ENCODE data around the gene RXYLT1.
A peak's percentile ranks its signal among the peaks of the same experiment; 100 is the strongest.
"Not testable (repeated sequence)": the region's sequence is repeated elsewhere in the genome, so short reads cannot be mapped to it uniquely, and the experiment has no call there.

Gene RXYLT1

GRCh38 chr12:63814146-63814772 is 34.5 kb downstream of the RXYLT1 start:
- H3K27me3 Mint-ChIP-seq, result peaks cover 16% of the 10 kb centered on the region
- H3K36me3 Mint-ChIP-seq (ENCODE audit: low read depth), result peaks cover 6% of the 10 kb centered on the region
- DNase-seq, result no peak
- H3K9me3 Mint-ChIP-seq, result no peaks in the 10 kb centered on the region
- peaks cover 23% of the 10 kb centered on the region for H3K4me1 Mint-ChIP-seq (ENCODE audit: low read depth)
- peak overlapping the region; percentile 71 for H3K27ac Mint-ChIP-seq
- no peak overlapping the region for H3K4me3 Mint-ChIP-seq

GRCh38 chr12:63815482-63815852 is 35.8 kb downstream of the RXYLT1 start:
- DNase-seq, result no peak
- no peaks in the 10 kb centered on the region for H3K36me3 Mint-ChIP-seq (ENCODE audit: low read depth)
- no peaks in the 10 kb centered on the region for H3K9me3 Mint-ChIP-seq
- no peak overlapping the region for H3K4me3 Mint-ChIP-seq
- H3K4me1 Mint-ChIP-seq (ENCODE audit: low read depth), result peaks cover 19% of the 10 kb centered on the region
- no peak overlapping the region for H3K27ac Mint-ChIP-seq
- H3K27me3 Mint-ChIP-seq, result peaks cover 25% of the 10 kb centered on the region

GRCh38 chr12:63816031-63816430 is 36.3 kb downstream of the RXYLT1 start:
- no peak for DNase-seq
- no peak overlapping the region for H3K4me3 Mint-ChIP-seq
- H3K4me1 Mint-ChIP-seq (ENCODE audit: low read depth), result peaks cover 19% of the 10 kb centered on the region
- peaks cover 29% of the 10 kb centered on the region for H3K27me3 Mint-ChIP-seq
- no peak overlapping the region for H3K27ac Mint-ChIP-seq
- H3K36me3 Mint-ChIP-seq (ENCODE audit: low read depth), result no peaks in the 10 kb centered on the region
- no peaks in the 10 kb centered on the region for H3K9me3 Mint-ChIP-seq

GRCh38 chr12:63820427-63820826 is 40.7 kb downstream of the RXYLT1 start:
- Mint-ChIP-seq H3K27ac (no peak overlapping the region), H3K4me3 (no peak overlapping the region), H3K9me3 (no peaks in the 10 kb centered on the region), H3K27me3 (peaks cover 56% of the 10 kb centered on the region), H3K4me1 (ENCODE audit: low read depth) (peaks cover 13% of the 10 kb centered on the region), H3K36me3 (ENCODE audit: low read depth) (no peaks in the 10 kb centered on the region)
- DNase-seq, result no peak

- H3K36me3 Mint-ChIP-seq (ENCODE audit: low read depth), result no peaks in the 10 kb centered on the region
- H3K27ac Mint-ChIP-seq, result no peak overlapping the region
- H3K4me1 Mint-ChIP-seq (ENCODE audit: low read depth), result peaks cover 6% of the 10 kb centered on the region
- H3K27me3 Mint-ChIP-seq, result peaks cover 53% of the 10 kb centered on the region
- H3K4me3 Mint-ChIP-seq, result peak overlapping the region; percentile 75
- no peak for DNase-seq
- no peaks in the 10 kb centered on the region for H3K9me3 Mint-ChIP-seq
Measured at GRCh38 chr12:63821781-63822251, 42.1 kb downstream of the RXYLT1 start.

- H3K36me3 Mint-ChIP-seq (ENCODE audit: low read depth), result no peaks in the 10 kb centered on the region
- H3K9me3 Mint-ChIP-seq, result no peaks in the 10 kb centered on the region
- peaks cover 48% of the 10 kb centered on the region for H3K27me3 Mint-ChIP-seq
- DNase-seq, result no peak
- peaks cover 6% of the 10 kb centered on the region for H3K4me1 Mint-ChIP-seq (ENCODE audit: low read depth)
- no peak overlapping the region for H3K4me3 Mint-ChIP-seq
- no peak overlapping the region for H3K27ac Mint-ChIP-seq
Measured at GRCh38 chr12:63822352-63822751, 42.6 kb downstream of the RXYLT1 start.

GRCh38 chr12:63823040-63823439 is 43.3 kb downstream of the RXYLT1 start:
- no peaks in the 10 kb centered on the region for H3K9me3 Mint-ChIP-seq
- H3K4me1 Mint-ChIP-seq (ENCODE audit: low read depth), result peaks cover 6% of the 10 kb centered on the region
- DNase-seq, result no peak
- H3K27ac Mint-ChIP-seq, result no peak overlapping the region
- no peak overlapping the region for H3K4me3 Mint-ChIP-seq
- no peaks in the 10 kb centered on the region for H3K36me3 Mint-ChIP-seq (ENCODE audit: low read depth)
- H3K27me3 Mint-ChIP-seq, result peaks cover 46% of the 10 kb centered on the region

GRCh38 chr12:63826006-63826585 is 46.4 kb downstream of the RXYLT1 start:
- no peak for DNase-seq
- H3K27ac Mint-ChIP-seq, result no peak overlapping the region
- H3K4me1 Mint-ChIP-seq (ENCODE audit: low read depth), result peaks cover 6% of the 10 kb centered on the region
- peaks cover 33% of the 10 kb centered on the region for H3K27me3 Mint-ChIP-seq
- no peak overlapping the region for H3K4me3 Mint-ChIP-seq
- H3K9me3 Mint-ChIP-seq, result no peaks in the 10 kb centered on the region
- no peaks in the 10 kb centered on the region for H3K36me3 Mint-ChIP-seq (ENCODE audit: low read depth)

- DNase-seq, result no peak
- H3K9me3 Mint-ChIP-seq, result no peaks in the 10 kb centered on the region
- no peaks in the 10 kb centered on the region for H3K36me3 Mint-ChIP-seq (ENCODE audit: low read depth)
- no peak overlapping the region for H3K4me3 Mint-ChIP-seq
- peaks cover 9% of the 10 kb centered on the region for H3K27me3 Mint-ChIP-seq
- H3K27ac Mint-ChIP-seq, result no peak overlapping the region
- no peaks in the 10 kb centered on the region for H3K4me1 Mint-ChIP-seq (ENCODE audit: low read depth)
Measured at GRCh38 chr12:63828867-63829266, 49.2 kb downstream of the RXYLT1 start.

GRCh38 chr12:63836046-63836445 is 56.3 kb downstream of the RXYLT1 start:
- Mint-ChIP-seq H3K36me3 (ENCODE audit: low read depth) (no peaks in the 10 kb centered on the region), H3K4me1 (ENCODE audit: low read depth) (no peaks in the 10 kb centered on the region)

GRCh38 chr12:63836936-63837335 is 57.2 kb downstream of the RXYLT1 start:
- DNase-seq, result no peak
- Mint-ChIP-seq H3K27me3 (peaks cover 15% of the 10 kb centered on the region), H3K9me3 (no peaks in the 10 kb centered on the region), H3K4me1 (ENCODE audit: low read depth) (no peaks in the 10 kb centered on the region), H3K4me3 (no peak overlapping the region), H3K27ac (no peak overlapping the region), H3K36me3 (ENCODE audit: low read depth) (no peaks in the 10 kb centered on the region)

More at GRCh38 chr12:63836046-63836445, 56.3 kb downstream of the RXYLT1 start:
- DNase-seq, result no peak
- Mint-ChIP-seq H3K4me3 (no peak overlapping the region), H3K27ac (no peak overlapping the region), H3K9me3 (no peaks in the 10 kb centered on the region), H3K27me3 (peaks cover 10% of the 10 kb centered on the region)

GRCh38 chr12:63838411-63838810 is 58.7 kb downstream of the RXYLT1 start:
- Mint-ChIP-seq H3K4me3 (no peak overlapping the region), H3K4me1 (ENCODE audit: low read depth) (peaks cover 3% of the 10 kb centered on the region), H3K27ac (no peak overlapping the region), H3K27me3 (peaks cover 19% of the 10 kb centered on the region), H3K9me3 (no peaks in the 10 kb centered on the region), H3K36me3 (ENCODE audit: low read depth) (no peaks in the 10 kb centered on the region)
- no peak for DNase-seq

GRCh38 chr12:63841011-63841410 is 61.3 kb downstream of the RXYLT1 start:
- Mint-ChIP-seq H3K4me3 (no peak overlapping the region), H3K4me1 (ENCODE audit: low read depth) (peaks cover 10% of the 10 kb centered on the region), H3K9me3 (no peaks in the 10 kb centered on the region), H3K36me3 (ENCODE audit: low read depth) (no peaks in the 10 kb centered on the region), H3K27ac (no peak overlapping the region), H3K27me3 (peaks cover 35% of the 10 kb centered on the region)
- no peak for DNase-seq

GRCh38 chr12:63841571-63841970 is 61.9 kb downstream of the RXYLT1 start:
- no peaks in the 10 kb centered on the region for H3K9me3 Mint-ChIP-seq
- DNase-seq, result no peak
- H3K27ac Mint-ChIP-seq, result no peak overlapping the region
- H3K27me3 Mint-ChIP-seq, result peaks cover 41% of the 10 kb centered on the region
- H3K4me1 Mint-ChIP-seq (ENCODE audit: low read depth), result peaks cover 10% of the 10 kb centered on the region
- H3K4me3 Mint-ChIP-seq, result no peak overlapping the region
- H3K36me3 Mint-ChIP-seq (ENCODE audit: low read depth), result no peaks in the 10 kb centered on the region

GRCh38 chr12:63842750-63843149 is 63.0 kb downstream of the RXYLT1 start:
- H3K27me3 Mint-ChIP-seq, result peaks cover 44% of the 10 kb centered on the region
- not testable (repeated sequence) for DNase-seq; H3K9me3 Mint-ChIP-seq; H3K36me3 Mint-ChIP-seq (ENCODE audit: low read depth); H3K27ac Mint-ChIP-seq; H3K4me1 Mint-ChIP-seq (ENCODE audit: low read depth)
- peak overlapping the region; percentile 64 for H3K4me3 Mint-ChIP-seq

Data from activated T-cell treated with anti-CD3 and anti-CD28 coated beads, Interleukin-2, amount 50 U/mL, for 24 hours (primary cell).